GM21390 (cell line): Measurements from ENCODE around the gene ARPIN.
"Not testable (repeated sequence)": the region's sequence is repeated elsewhere in the genome, so short reads cannot be mapped to it uniquely, and the experiment has no call there.

Experiments
- ATAC-seq: cut with Tn5 transposase; IDR thresholded peaks from one replicate; pipeline ENCODE4 v1.9.1; 2021; ENCODE audit not compliant: unreplicated experiment

ARPIN gene

GRCh38 chr15:89910891-89911626, 1.7 kb downstream of the ARPIN start:
- no peak for ATAC-seq

DNA sequence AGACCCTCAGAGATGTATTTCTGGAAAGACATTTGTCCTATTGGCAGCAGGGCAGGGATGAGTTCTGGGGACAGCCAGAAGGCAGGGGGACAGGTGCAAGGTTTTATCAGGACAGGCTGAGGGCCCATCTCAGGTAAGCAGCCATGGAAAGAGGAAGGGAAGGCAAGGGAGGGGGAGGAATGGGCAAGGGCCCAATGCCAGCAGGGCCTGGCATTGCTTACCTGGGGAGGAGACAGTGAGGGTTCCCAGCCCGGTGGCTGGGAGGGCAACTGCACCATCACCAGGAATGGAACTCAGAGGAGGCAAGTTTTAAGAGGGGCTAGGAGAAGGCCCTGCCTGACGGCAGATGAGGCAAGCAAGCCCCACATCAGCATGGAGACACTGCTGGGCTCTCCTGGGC, 3.1 kb downstream of the ARPIN start:
- no peak for ATAC-seq

GRCh38 chr15:89908226-89908625, 4.5 kb downstream of the ARPIN start:
- no peak for ATAC-seq

GRCh38 chr15:89907289-89907688, 5.5 kb downstream of the ARPIN start:
- ATAC-seq: no peak

- no peak for ATAC-seq
These were observed 6.8 kb downstream of the ARPIN start for GRCh38 chr15:89905846-89906378.

DNA sequence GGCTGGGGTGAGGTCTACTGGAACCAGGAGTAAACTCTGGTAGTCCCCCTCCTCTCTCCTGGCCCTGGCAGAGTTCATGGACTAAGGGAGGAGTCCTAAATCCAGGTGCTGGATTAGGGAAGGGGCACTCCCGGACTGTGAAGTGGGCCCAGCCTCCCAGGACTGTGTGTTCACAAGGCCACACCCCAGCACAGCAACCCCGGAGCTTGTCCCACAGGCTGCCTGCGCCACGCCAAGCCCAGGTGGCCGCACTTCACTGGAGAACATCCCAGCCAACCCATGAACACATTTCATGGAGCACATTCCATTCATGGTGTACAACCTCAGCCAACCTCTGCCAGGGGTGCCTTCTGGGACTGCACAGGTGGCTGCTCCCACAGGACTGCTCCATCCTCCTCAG, 8.2 kb downstream of the ARPIN start:
- ATAC-seq: no peak

DNA sequence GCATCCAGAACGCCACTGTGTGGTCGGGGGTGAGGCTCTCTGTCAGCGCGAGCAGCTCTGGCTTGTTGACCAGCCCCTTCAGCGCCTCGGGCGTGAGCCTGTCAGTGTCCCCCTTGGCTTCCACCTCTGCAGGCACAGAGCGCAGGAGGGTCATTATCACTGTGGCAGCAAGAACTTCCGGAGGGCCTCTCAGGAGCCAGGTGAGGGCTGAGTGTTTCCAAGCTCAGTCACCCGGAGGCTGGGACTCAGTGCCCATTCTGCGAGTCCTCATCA, 9.0 kb downstream of the ARPIN start:
- ATAC-seq: no peak

- no peak for ATAC-seq
These were observed 9.5 kb downstream of the ARPIN start for GRCh38 chr15:89903015-89903857.

- ATAC-seq: no peak
These were observed 11.9 kb downstream of the ARPIN start for GRCh38 chr15:89900849-89901248.

DNA sequence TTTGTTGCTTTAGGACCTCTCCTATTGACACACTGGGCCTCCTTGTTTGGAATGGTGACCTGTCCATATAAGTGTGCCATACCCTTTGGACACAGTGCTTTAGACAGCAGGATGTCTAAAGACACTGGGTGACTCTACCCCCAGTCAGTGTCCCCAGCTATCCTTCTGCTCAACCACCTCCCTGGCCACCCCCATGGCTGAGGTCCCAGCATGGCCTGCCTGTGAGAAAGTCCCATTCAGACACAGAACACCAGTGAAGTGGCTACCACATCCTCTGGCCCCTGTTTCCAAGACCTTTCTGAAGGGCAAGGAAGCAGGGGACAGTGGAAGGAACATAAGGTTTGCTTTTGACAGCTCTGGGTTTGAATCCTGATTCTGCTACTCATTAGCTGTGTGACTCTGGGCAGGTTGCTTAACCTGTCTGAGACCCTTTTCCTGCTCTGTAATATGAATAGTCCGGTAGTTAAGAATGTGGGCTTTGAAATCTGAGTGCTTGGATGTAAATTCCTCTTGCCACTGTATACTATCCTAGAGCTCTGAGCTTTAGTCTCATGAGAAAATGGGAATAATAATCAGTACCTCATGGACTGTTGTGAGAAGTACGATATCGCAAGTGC, 12.7 kb downstream of the ARPIN start:
- no peak for ATAC-seq

DNA sequence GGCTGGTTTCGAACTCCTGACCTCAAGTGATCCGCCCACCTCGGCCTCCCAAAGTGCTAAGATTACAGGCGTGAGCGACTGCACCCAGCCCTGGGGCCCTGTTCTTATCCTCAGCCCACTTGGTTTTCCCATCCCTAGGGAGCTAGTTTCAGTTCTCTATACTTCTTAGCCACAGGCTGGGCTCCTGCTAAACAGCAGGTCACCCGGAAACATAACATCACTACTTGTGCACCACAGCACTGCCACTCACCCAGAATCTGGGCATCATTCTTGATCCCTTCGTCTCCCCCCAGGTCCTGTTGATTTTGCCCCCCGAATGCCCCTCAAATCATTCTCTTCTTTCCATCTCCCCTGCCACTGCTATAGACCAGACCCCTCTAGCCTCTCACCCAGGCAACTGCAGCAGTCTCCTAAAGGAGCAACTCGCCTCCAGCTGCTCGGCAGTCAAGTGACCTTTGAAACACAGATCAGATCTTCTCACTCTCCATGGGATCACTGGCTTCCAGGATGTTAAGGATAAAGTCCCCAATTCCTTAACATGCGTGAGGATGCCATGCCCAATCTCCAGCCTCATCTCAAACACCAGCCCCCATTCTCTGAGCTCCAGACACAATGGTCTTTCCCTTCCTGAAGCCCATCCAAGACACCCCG, 13.3 kb downstream of the ARPIN start:
- no peak for ATAC-seq

DNA sequence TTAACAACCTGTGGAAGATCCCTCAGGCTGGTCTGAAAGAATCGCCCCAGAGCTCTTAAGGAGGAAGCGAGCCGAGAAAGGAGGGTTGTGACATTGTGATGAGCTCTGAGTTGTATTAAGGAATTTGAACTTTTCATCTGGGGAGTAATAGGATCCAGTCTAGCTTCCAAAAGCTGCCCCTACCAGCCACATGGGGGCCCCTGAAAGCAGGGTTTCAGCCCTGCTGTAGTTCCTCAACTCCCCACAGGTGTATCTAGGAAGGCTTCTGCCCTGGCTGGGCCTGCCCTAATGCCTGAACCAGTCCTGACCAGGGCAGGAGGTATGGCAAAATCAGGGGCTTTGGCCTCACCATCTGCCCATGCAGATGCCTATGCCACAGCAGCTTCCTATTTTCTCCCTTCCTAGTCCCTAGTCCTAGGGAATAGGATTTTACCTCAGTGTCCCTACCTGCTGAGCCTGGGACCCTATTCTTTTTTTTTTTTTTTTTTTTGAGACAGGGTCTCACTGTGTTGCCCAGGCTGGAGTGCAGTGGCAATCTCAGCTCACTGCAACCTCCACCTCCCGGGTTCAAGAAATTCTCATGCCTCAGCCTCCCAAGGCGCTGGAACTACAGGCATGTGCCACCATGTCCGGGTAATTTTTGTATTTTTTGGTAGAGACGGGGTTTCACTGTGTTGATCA, 14.0 kb downstream of the ARPIN start:
- peak; percentile 51 for ATAC-seq

DNA sequence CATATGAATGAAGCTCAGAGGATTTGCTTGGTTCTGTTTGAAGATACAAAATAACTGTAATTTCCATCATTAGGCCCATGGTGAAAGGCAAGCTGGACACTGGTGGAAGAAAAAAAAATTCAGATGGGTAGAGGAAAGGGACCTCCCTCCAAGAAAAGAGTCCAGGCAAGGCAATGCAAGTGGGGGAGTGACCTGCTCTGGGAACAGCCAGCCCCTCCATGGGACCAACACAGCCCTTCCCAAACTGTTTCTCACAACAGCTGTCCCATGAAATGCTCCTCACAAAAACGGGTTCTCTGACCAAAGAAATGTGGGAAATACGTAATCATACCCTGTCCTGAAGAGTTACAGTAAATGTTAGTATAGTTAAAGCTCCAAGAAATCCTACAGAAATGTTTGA, 14.6 kb downstream of the ARPIN start:
- no peak for ATAC-seq

DNA sequence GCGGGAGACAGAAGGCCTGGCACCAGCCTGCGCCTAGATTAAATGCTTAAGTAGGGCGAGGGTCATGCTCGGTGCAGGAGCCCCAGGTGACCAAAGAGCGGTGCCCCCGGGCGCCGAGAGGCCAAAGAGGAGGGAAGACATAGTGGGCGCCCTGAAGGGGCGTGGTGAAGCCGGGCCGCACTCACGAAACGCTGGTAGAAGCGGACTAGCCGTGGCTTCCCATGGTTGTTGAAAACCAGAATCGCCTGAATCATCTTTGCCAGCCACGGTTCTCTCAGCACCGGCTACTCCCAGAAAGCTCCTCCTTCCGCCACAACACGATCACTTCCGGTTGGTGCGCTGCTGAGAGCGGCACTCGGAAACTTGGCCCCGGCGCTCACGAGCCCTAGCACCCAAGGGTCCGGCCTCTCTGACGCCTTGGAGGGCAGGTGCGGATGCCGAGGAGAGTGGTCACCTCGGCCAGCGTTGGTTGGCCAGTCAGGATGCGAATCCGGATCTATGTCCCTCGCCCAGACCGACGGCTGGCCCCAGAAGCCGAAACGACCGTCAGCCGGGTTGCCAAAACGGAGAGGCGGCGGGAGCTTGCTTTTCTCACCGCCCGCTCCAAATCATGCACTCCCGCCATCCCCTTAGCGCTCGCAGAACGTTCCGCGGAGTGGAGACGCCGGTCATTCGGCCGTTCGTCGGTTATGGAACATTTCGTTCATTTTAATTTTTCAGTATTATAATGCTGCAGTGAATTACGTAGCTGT, 18.9 kb downstream of the ARPIN start, which contains the start of gene AP3S2:
TSS of gene AP3S2 (minus strand) at position 299 of the 752 bp plus-strand sequence. CDS start at position 254, 45 bp downstream.
- ATAC-seq: peak; percentile 85

- no peak for ATAC-seq
These were observed 19.7 kb downstream of the ARPIN start for GRCh38 chr15:89893027-89893426.

DNA sequence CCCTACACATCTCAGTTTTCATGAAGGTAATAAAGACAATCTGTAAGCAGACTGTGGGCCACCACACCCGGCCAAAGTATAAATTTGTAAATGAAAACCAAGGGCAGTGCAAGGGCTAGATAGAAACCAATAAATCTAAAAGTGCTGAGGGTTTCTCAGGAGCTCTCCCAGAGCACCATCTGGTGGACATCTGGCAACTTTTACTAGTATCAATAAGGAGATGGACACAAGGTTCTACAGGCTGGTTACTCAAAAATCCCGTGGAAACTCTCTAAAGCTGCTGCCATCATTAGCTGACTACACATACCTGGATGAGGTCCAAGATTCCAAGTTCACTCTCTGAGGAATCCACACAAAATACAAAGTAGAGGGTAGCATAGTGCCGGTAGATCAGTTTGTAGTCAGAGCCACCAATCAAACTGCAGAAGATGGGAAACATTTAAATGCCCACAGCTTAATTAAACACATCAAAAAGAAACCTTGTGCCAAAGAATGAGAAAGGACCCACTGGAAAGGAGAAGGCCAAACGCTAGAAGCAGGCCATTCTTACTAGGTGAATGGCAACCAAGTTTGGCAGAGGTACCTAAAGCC, 24.4 kb downstream of the ARPIN start:
- ATAC-seq: no peak

DNA sequence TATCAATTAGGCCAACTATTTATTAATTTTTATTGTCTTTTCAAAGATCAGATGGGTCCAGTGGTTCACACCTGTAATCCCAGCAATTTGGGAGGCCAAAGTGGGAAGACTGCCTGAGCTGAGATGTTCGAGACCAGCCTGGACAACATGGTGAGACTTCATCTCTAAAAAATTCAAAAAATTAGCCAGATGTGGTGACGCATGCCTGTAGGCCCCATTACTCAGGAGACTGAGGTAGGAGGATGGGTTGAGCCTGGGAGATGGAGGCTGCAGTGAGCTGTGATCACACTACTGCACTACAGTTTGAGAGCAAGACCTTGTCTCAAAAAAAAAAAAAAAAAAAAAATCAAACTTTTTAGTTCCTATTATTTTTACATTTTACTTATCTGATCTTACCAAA, 27.1 kb downstream of the ARPIN start:
- ATAC-seq: no peak

- not testable (repeated sequence) for ATAC-seq
These were observed 27.6 kb downstream of the ARPIN start for GRCh38 chr15:89885179-89885578.

- no peak for ATAC-seq
These were observed 29.2 kb downstream of the ARPIN start for GRCh38 chr15:89883518-89883917.

- no peak for ATAC-seq
These were observed 32.0 kb downstream of the ARPIN start for GRCh38 chr15:89880727-89881126.
